SU-DHL-6 (cell line): ENCODE results near the gene CDK5RAP2.

Experiments used
- H2AFZ ChIP-seq: fragments of 200-600 bp; sonication (generic); 2 replicates; pipeline ENCODE4 v1.6.1; 2014; ENCODE audit warnings: low read depth, mild to moderate bottlenecking, moderate library complexity, mixed read lengths, antibody characterized with exemption, low read length; ENCODE audit not compliant: severe bottlenecking
- H3F3A ChIP-seq: fragments of 200-600 bp; shearing (Covaris generic); 2 replicates; pipeline ENCODE4 v1.6.0; 2016; ENCODE audit warnings: antibody characterized with exemption, mild to moderate bottlenecking; ENCODE audit not compliant: insufficient read depth
- H3K27ac ChIP-seq: fragments of 200-600 bp; sonication (generic); 2 replicates; pipeline ENCODE4 v1.5.1; 2016; ENCODE audit warnings: low read depth, mild to moderate bottlenecking, low read length, moderate library complexity, mixed read lengths
- H3K27me3 ChIP-seq: fragments of 200-600 bp; sonication (generic), shearing (Covaris generic); 2 replicates; pipeline ENCODE4 v1.6.0; 2014; ENCODE audit warnings: mild to moderate bottlenecking, low read length
- H3K36me3 ChIP-seq: fragments of 200-600 bp; sonication (generic); 2 replicates; pipeline ENCODE4 v1.6.1; 2014; ENCODE audit warnings: mild to moderate bottlenecking, low read length, mixed read lengths
- H3K4me2 ChIP-seq: fragments of 300-600, 200-600 bp; shearing (Covaris generic), sonication (generic); 2 replicates; pipeline ENCODE4 v1.6.0; 2014; ENCODE audit warnings: low read length, low read depth, mild to moderate bottlenecking; ENCODE audit not compliant: poor library complexity, severe bottlenecking
- H3K4me3 ChIP-seq: fragments of 200-600 bp; sonication (generic); 2 replicates; pipeline ENCODE4 v1.5.1; 2014; ENCODE audit warnings: antibody characterized with exemption, low read length, mild to moderate bottlenecking, mixed read lengths; ENCODE audit not compliant: insufficient read depth, poor library complexity, severe bottlenecking
- H3K79me2 ChIP-seq: fragments of 200-600 bp; sonication (generic); 2 replicates; pipeline ENCODE4 v1.6.1; 2014; ENCODE audit warnings: mild to moderate bottlenecking, low read length, moderate library complexity; ENCODE audit not compliant: insufficient read depth
- H3K9ac ChIP-seq: fragments of 200-600 bp; sonication (generic); 2 replicates; pipeline ENCODE4 v1.7.0; 2014; ENCODE audit warnings: mild to moderate bottlenecking, low read length
- H3K9me2 ChIP-seq: fragments of 200-600 bp; sonication (generic); replicated peaks from 2 replicates; pipeline ENCODE4 v1.6.1; 2014; ENCODE audit warnings: low read length; ENCODE audit not compliant: insufficient read depth
- H3K9me3 ChIP-seq: fragments of 200-600 bp; sonication (generic); 2 replicates; pipeline ENCODE4 v1.6.1; 2014; ENCODE audit warnings: low read length, mixed read lengths; ENCODE audit not compliant: insufficient read depth
- H4K20me1 ChIP-seq: fragments of 200-600 bp; sonication (generic); 2 replicates; pipeline ENCODE4 v1.6.1; 2014; ENCODE audit warnings: low read depth, mild to moderate bottlenecking, antibody characterized with exemption, low read length, moderate library complexity, mixed read lengths
- EZH2phosphoT487 ChIP-seq: fragments of 200-600 bp; sonication (generic), shearing (Covaris generic); conservative IDR thresholded peaks from 2 replicates; pipeline ENCODE4 v1.6.1; 2018; ENCODE audit warnings: mild to moderate bottlenecking, antibody characterized with exemption, low read length, moderate library complexity, mixed read lengths
- TF ChIP-seq, protein P1 (sequence below): fragments of 200-600 bp; sonication (generic); IDR thresholded peaks from one replicate; pipeline ENCODE4 v1.5.1; 2017; ENCODE audit warnings: antibody characterized with exemption, mild to moderate bottlenecking, low read length, moderate library complexity; ENCODE audit not compliant: insufficient read depth, poor library complexity, severe bottlenecking

CDK5RAP2 gene

GRCh38 chr9:120382453-120382852, 197.5 kb downstream of the CDK5RAP2 start:
- Histone ChIP-seq H3K36me3 (no peaks in the 10 kb centered on the region), H3K27me3 (no peaks in the 10 kb centered on the region), H4K20me1 (no peaks in the 10 kb centered on the region), H3K27ac (no peak overlapping the region), H3K79me2 (no peaks in the 10 kb centered on the region), H3K4me2 (no peak overlapping the region), H3K9me2 (no peaks in the 10 kb centered on the region), H3K4me3 (no peak overlapping the region), H3K9me3 (no peaks in the 10 kb centered on the region), H3F3A (no peaks in the 10 kb centered on the region), H2AFZ (no peak overlapping the region), H3K9ac (no peak overlapping the region)
- TF ChIP-seq EZH2phosphoT487 = no peak
- TF ChIP-seq, protein P1, sequence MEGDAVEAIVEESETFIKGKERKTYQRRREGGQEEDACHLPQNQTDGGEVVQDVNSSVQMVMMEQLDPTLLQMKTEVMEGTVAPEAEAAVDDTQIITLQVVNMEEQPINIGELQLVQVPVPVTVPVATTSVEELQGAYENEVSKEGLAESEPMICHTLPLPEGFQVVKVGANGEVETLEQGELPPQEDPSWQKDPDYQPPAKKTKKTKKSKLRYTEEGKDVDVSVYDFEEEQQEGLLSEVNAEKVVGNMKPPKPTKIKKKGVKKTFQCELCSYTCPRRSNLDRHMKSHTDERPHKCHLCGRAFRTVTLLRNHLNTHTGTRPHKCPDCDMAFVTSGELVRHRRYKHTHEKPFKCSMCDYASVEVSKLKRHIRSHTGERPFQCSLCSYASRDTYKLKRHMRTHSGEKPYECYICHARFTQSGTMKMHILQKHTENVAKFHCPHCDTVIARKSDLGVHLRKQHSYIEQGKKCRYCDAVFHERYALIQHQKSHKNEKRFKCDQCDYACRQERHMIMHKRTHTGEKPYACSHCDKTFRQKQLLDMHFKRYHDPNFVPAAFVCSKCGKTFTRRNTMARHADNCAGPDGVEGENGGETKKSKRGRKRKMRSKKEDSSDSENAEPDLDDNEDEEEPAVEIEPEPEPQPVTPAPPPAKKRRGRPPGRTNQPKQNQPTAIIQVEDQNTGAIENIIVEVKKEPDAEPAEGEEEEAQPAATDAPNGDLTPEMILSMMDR = no peak

DNA sequence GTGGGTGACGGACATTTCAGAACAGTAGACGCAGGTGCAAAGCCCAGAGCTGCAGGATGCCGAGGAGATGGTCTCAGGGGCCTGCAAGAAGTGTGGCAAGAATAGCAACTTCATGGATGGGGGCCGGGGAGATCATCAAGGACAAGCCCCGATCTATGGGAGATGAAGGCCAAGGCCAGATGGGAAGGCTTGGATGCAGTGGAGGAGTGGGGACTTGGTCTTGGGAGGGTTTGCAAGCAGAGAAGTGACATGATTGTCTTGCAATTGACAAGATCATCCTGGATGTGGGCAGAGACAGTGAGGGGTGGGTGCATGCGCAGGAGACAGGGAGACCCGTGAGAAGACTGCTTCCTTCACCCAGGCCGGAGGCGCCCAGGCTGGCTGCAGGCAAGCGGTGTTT, 198.1 kb downstream of the CDK5RAP2 start:
- no peaks in the 10 kb centered on the region for H3F3A ChIP-seq
- no peaks in the 10 kb centered on the region for H3K27me3 ChIP-seq
- no peak overlapping the region for H3K4me2 ChIP-seq
- H4K20me1 ChIP-seq = no peaks in the 10 kb centered on the region
- H3K4me3 ChIP-seq = no peak overlapping the region
- H3K36me3 ChIP-seq = no peaks in the 10 kb centered on the region
- no peak overlapping the region for H2AFZ ChIP-seq
- TF ChIP-seq, protein P1 = no peak
- no peak for TF ChIP-seq EZH2phosphoT487
- H3K27ac ChIP-seq = no peak overlapping the region
- H3K9me2 ChIP-seq = no peaks in the 10 kb centered on the region
- H3K9me3 ChIP-seq = no peaks in the 10 kb centered on the region
- no peak overlapping the region for H3K9ac ChIP-seq
- no peaks in the 10 kb centered on the region for H3K79me2 ChIP-seq

DNA sequence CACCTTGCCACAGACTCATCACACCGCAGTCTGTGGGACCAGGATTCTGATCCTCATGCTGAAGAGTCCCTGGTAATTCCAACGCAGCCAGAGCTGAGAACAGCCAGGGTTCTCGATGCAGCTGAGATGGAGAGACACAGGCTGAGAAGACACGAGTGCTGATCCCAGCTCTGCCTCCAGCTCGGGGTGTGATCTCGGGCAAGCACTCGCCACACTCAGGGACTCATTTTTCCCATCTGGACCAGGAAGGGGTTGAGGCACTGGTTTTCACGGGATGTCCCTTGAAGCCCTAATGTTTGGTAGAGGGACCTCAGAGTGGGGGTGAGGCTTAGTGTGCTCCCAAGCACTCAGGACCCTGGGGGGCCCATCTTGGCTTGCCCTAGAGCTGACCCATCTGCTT, 200.4 kb downstream of the CDK5RAP2 start:
- no peaks in the 10 kb centered on the region for H3K79me2 ChIP-seq
- no peak overlapping the region for H2AFZ ChIP-seq

More for the DNA sequence above, 200.4 kb downstream of the CDK5RAP2 start:
- Histone ChIP-seq H3K9me2 (no peaks in the 10 kb centered on the region), H3F3A (no peaks in the 10 kb centered on the region), H3K4me3 (no peak overlapping the region), H3K4me2 (no peak overlapping the region), H3K9ac (no peak overlapping the region), H3K36me3 (no peaks in the 10 kb centered on the region), H4K20me1 (no peaks in the 10 kb centered on the region), H3K9me3 (no peaks in the 10 kb centered on the region), H3K27me3 (no peaks in the 10 kb centered on the region), H3K27ac (no peak overlapping the region)
- TF ChIP-seq, protein P1 = no peak
- TF ChIP-seq EZH2phosphoT487 = no peak
